Measurements from ENCODE around the gene RAD9A. TPM values are rescaled to one million over a fixed set of nuclear protein-coding genes. Genes with fewer than 3 reads are reported as not detected.
A peak's percentile ranks its signal among the peaks of the same experiment; 100 is the strongest.
"Not testable (repeated sequence)": the region's sequence is repeated elsewhere in the genome, so short reads cannot be mapped to it uniquely, and the experiment has no call there.

RAD9A gene
- total RNA-seq, 4 donors from 2014 or later: 37.0 to 73.4 (median 61.6) TPM

GRCh38 chr11:67421430-67422031, 29.7 kb downstream of the RAD9A start:
- H3K4me3 ChIP-seq: peak overlapping the region; percentile 51 to 96 (median 76)
- no peak for DNase-seq
- H3K36me3 ChIP-seq: no peaks in the 10 kb centered on the region
- TF ChIP-seq POLR2A (IDR thresholded peaks at IDR 0.05) (no peak), CTCF (IDR thresholded peaks at IDR 0.05) (peak in 1 of 6 experiments; percentile 9)
- H3K4me1 ChIP-seq: peaks cover 0 to 34% (median 22%) of the 10 kb centered on the region in 4 donors
- H3K9me3 ChIP-seq: no peaks in the 10 kb centered on the region
- no peaks in the 10 kb centered on the region for H3K27me3 ChIP-seq
- peak overlapping the region in 3 of 4 donors; percentile 94 to 98 (median 96) for H3K27ac ChIP-seq

GRCh38 chr11:67422891-67423290, 31.1 kb downstream of the RAD9A start:
- no peak overlapping the region for H3K27ac ChIP-seq
- no peak for DNase-seq
- no peak overlapping the region for H3K4me3 ChIP-seq
- no peaks in the 10 kb centered on the region for H3K9me3 ChIP-seq
- no peaks in the 10 kb centered on the region for H3K36me3 ChIP-seq
- no peaks in the 10 kb centered on the region for H3K27me3 ChIP-seq
- no peak for TF ChIP-seq POLR2A (IDR thresholded peaks at IDR 0.05)
- no peak for TF ChIP-seq CTCF (IDR thresholded peaks at IDR 0.05)
- H3K4me1 ChIP-seq: peaks cover 0 to 30% (median 21%) of the 10 kb centered on the region in 4 donors

GRCh38 chr11:67423466-67423865, 31.7 kb downstream of the RAD9A start:
- no peaks in the 10 kb centered on the region for H3K27me3 ChIP-seq
- no peak overlapping the region for H3K4me3 ChIP-seq
- peaks cover 0 to 29% (median 19%) of the 10 kb centered on the region in 4 donors for H3K4me1 ChIP-seq
- H3K36me3 ChIP-seq: no peaks in the 10 kb centered on the region
- TF ChIP-seq POLR2A (IDR thresholded peaks at IDR 0.05) (no peak), CTCF (IDR thresholded peaks at IDR 0.05) (no peak)
- no peak overlapping the region for H3K27ac ChIP-seq
- no peak for DNase-seq
- H3K9me3 ChIP-seq: no peaks in the 10 kb centered on the region

DNA sequence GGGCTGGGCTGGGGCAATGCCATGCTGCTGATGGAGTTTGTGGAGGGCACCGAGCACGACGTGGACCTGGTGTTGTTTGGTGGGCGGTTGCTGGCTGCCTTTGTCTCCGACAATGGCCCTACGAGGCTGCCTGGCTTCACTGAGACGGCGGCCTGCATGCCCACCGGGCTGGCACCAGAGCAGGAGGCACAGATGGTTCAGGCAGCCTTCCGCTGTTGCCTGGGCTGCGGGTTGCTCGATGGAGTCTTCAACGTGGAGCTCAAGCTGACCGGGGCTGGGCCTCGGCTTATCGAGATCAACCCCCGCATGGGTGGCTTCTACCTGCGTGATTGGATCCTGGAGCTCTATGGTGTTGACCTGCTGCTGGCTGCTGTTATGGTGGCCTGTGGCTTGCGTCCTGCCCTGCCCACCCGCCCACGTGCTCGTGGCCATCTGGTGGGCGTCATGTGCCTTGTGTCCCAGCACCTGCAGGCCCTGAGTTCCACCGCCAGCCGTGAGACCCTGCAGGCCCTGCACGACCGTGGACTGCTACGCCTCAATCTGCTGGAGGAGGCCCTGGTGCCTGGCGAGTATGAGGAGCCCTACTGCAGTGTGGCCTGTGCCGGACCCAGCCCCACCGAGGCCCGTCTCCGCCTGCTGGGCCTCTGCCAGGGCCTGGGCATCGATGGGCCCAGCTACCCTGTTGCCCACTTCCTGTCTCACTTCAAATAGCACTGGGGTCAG, 32.3 kb downstream of the RAD9A start:
- Histone ChIP-seq H3K9me3 (no peaks in the 10 kb centered on the region), H3K4me3 (no peak overlapping the region), H3K36me3 (no peaks in the 10 kb centered on the region), H3K27me3 (no peaks in the 10 kb centered on the region), H3K4me1 (peaks cover 0 to 26% (median 16%) of the 10 kb centered on the region in 4 donors), H3K27ac (no peak overlapping the region)
- DNase-seq: no peak
- no peak for TF ChIP-seq POLR2A (IDR thresholded peaks at IDR 0.05)

GRCh38 chr11:67427364-67427859, 35.6 kb downstream of the RAD9A start:
- Histone ChIP-seq H3K4me3 (peak overlapping the region; percentile 83 to 96 (median 93)), H3K4me1 (peaks cover 0 to 17% (median 11%) of the 10 kb centered on the region in 4 donors), H3K36me3 (peaks cover 0 to 17% (median 0%) of the 10 kb centered on the region in 3 donors), H3K27ac (peak overlapping the region; percentile 90 to 97 (median 95))
- DNase-seq, H3K27me3 ChIP-seq, H3K9me3 ChIP-seq: not testable (repeated sequence)

DNA sequence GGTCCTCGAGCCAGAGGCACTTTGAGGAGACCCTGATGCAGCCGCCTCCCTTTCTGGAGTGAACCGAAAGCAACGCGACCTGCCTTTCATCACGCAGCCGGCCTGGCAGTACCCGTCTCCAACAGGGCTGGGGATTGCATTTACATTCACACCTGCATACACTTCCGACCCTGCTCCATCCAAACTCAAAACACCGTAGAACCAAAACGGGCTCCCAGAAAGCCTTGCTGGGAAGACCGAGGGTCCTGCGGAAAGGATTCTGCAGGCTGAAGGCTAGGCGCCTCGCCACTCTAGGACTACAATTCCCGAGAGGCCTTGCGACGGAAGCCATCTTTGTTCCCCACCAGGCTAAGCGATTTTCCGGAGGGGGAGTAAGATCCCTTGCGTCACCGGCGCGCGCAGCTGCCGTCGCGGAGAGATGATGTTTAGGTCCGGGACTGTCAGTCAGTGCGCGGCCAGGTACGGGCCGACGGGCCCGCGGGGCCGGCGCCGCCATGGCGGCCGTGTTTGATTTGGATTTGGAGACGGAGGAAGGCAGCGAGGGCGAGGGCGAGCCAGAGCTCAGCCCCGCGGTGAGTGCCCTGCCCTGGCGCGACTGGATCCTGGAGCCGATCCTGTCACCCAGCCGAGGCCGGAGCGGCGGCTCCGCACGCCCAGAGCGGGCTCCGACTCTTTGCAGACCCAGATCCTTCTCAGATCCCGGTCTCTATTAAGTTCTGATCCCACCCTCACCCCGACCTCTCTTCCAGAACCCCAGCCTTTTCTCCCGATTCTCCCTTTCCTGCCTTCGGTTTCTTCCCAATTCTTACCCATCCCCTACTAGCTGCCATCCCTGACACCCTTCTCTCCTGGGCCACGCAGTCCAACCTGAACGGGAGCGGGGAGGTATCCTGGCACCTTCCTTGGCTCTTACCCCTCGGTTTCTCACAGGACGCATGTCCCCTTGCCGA, 36.5 kb downstream of the RAD9A start, which contains the start of gene RPS6KB2:
Gene RPS6KB2, plus strand, starts transcription at position 443 of the 950 bp plus-strand sequence. Its CDS starts 52 bp downstream, at position 495.
- H3K9me3 ChIP-seq: no peaks in the 10 kb centered on the region
- peaks cover 0 to 26% (median 0%) of the 10 kb centered on the region in 3 donors for H3K36me3 ChIP-seq
- H3K27ac ChIP-seq: peak within 1 kb of the TSS; percentile 90 to 97 (median 95)
- H3K4me3 ChIP-seq: peak within 1 kb of the TSS; percentile 83 to 96 (median 93)
- peaks cover 0 to 18% (median 12%) of the 10 kb centered on the region in 4 donors for H3K4me1 ChIP-seq
- H3K27me3 ChIP-seq: no peaks in the 10 kb centered on the region
- DNase-seq: peak; percentile 99 to 100 (median 100)
- TF ChIP-seq CTCF (IDR thresholded peaks at IDR 0.05) (peak in 1 of 6 experiments; percentile 3), POLR2A (IDR thresholded peaks at IDR 0.05) (peak; percentile 96)
